DOHH2 (cell line): ENCODE measurements around the gene DHRS12.

ENCODE experiments used
- H3F3A ChIP-seq: fragments of 200-600 bp; sonication (generic), shearing (Covaris generic); 2 replicates; pipeline ENCODE4 v1.6.0; 2016; ENCODE audit warnings: antibody characterized with exemption, mild to moderate bottlenecking; ENCODE audit not compliant: control insufficient read depth, insufficient read depth
- H3K27ac ChIP-seq: fragments of 200-600 bp; sonication (generic); 2 replicates; pipeline ENCODE4 v1.5.1; 2014; ENCODE audit warnings: low read depth, mild to moderate bottlenecking, low read length, moderate library complexity
- H3K27me3 ChIP-seq: fragments of 200-600 bp; sonication (generic); 2 replicates; pipeline ENCODE4 v1.6.1; 2014; ENCODE audit warnings: mild to moderate bottlenecking, low read length, mixed read lengths; ENCODE audit not compliant: control insufficient read depth
- H3K36me3 ChIP-seq: fragments of 200-600 bp; sonication (generic); 2 replicates; pipeline ENCODE4 v1.6.1; 2014; ENCODE audit warnings: mild to moderate bottlenecking, low read length, moderate library complexity, mixed read lengths; ENCODE audit not compliant: control insufficient read depth
- H3K4me1 ChIP-seq: fragments of 200-600 bp; sonication (generic); 2 replicates; pipeline ENCODE4 v1.6.1; 2014; ENCODE audit warnings: mild to moderate bottlenecking, low read length, mixed read lengths; ENCODE audit not compliant: control insufficient read depth
- H3K4me2 ChIP-seq: fragments of 200-600 bp; sonication (generic); 2 replicates; pipeline ENCODE4 v1.6.0; 2014; ENCODE audit warnings: mild to moderate bottlenecking, low read length, moderate library complexity
- H3K4me3 ChIP-seq: fragments of 200-600 bp; sonication (generic); 2 replicates; pipeline ENCODE4 v1.5.1; 2014; ENCODE audit warnings: mild to moderate bottlenecking, low read length, mixed read lengths
- H3K79me2 ChIP-seq: fragments of 200-600 bp; sonication (generic); 2 replicates; pipeline ENCODE4 v1.6.1; 2014; ENCODE audit warnings: mild to moderate bottlenecking, low read length, mixed read lengths; ENCODE audit not compliant: control insufficient read depth
- H3K9me2 ChIP-seq: fragments of 200-600 bp; sonication (generic); replicated peaks from 2 replicates; pipeline ENCODE4 v1.6.1; 2014; ENCODE audit warnings: mild to moderate bottlenecking, low read length, mixed read lengths; ENCODE audit not compliant: control insufficient read depth
- H3K9me3 ChIP-seq: fragments of 200-600 bp; sonication (generic); 2 replicates; pipeline ENCODE4 v1.6.1; 2014; ENCODE audit warnings: antibody characterized with exemption, low read length, mixed read lengths; ENCODE audit not compliant: control insufficient read depth, insufficient read depth
- H4K20me1 ChIP-seq: fragments of 200-600 bp; sonication (generic); 2 replicates; pipeline ENCODE4 v1.6.0; 2014; ENCODE audit warnings: low read depth, mild to moderate bottlenecking, antibody characterized with exemption, low read length, moderate library complexity; ENCODE audit not compliant: control insufficient read depth, insufficient read depth
- CTCF ChIP-seq: fragments of 200-600 bp; sonication (generic); IDR thresholded peaks from one replicate; pipeline ENCODE4 v1.5.1; 2014; ENCODE audit warnings: antibody characterized with exemption, mild to moderate bottlenecking, low read depth, low read length; ENCODE audit not compliant: poor library complexity, severe bottlenecking
- EZH2phosphoT487 ChIP-seq: fragments of 200-600 bp; sonication (generic); IDR thresholded peaks from 2 replicates; pipeline ENCODE4 v1.6.1; 2017; ENCODE audit warnings: borderline replicate concordance, mild to moderate bottlenecking, antibody characterized with exemption, low read length, moderate library complexity, mixed read lengths

Gene DHRS12

GRCh38 chr13:51846756-51847155 lies 42.8 kb upstream of the DHRS12 start:
- Histone ChIP-seq H3K36me3 (no peaks in the 10 kb centered on the region), H3K27me3 (no peaks in the 10 kb centered on the region), H3K27ac (no peak overlapping the region), H3F3A (no peaks in the 10 kb centered on the region), H3K4me2 (no peak overlapping the region), H3K9me3 (no peaks in the 10 kb centered on the region), H3K4me3 (no peak overlapping the region), H3K9me2 (no peaks in the 10 kb centered on the region), H4K20me1 (no peaks in the 10 kb centered on the region), H3K4me1 (peaks cover 10% of the 10 kb centered on the region), H3K79me2 (no peaks in the 10 kb centered on the region)
- no peak for TF ChIP-seq EZH2phosphoT487
- TF ChIP-seq CTCF = no peak

- Histone ChIP-seq H3K4me1 (peaks cover 10% of the 10 kb centered on the region), H3K4me3 (0 out of 2 replicates have a peak overlapping the region, but pooled peaks have one; percentile 11), H3K27ac (no peak overlapping the region), H3K79me2 (no peaks in the 10 kb centered on the region), H3F3A (no peaks in the 10 kb centered on the region), H3K9me3 (no peaks in the 10 kb centered on the region), H3K4me2 (peak overlapping the region; percentile 42), H3K27me3 (no peaks in the 10 kb centered on the region), H3K9me2 (no peaks in the 10 kb centered on the region), H4K20me1 (no peaks in the 10 kb centered on the region), H3K36me3 (no peaks in the 10 kb centered on the region)
- no peak for TF ChIP-seq CTCF
- TF ChIP-seq EZH2phosphoT487 = no peak
These were observed 41.8 kb upstream of the DHRS12 start for GRCh38 chr13:51845574-51846318.

- H3K27ac ChIP-seq = no peak within 1 kb of the TSS
These were observed 41.1 kb upstream of the DHRS12 start, which contains the start of gene TMEM272 for GRCh38 chr13:51844862-51845573. Gene TMEM272 (minus strand): TSS chr13:51845177. CDS start chr13:51838530, 6,647 bp downstream.

More at GRCh38 chr13:51844862-51845573, 41.1 kb upstream of the DHRS12 start, which contains the start of gene TMEM272:
- Histone ChIP-seq H4K20me1 (no peaks in the 10 kb centered on the region), H3K36me3 (no peaks in the 10 kb centered on the region), H3F3A (no peaks in the 10 kb centered on the region), H3K9me2 (no peaks in the 10 kb centered on the region), H3K27me3 (no peaks in the 10 kb centered on the region), H3K4me3 (0 out of 2 replicates have a peak within 1 kb of the TSS, but pooled peaks have one; percentile 11), H3K4me2 (peak within 1 kb of the TSS; percentile 42), H3K4me1 (peaks cover 10% of the 10 kb centered on the region), H3K79me2 (no peaks in the 10 kb centered on the region), H3K9me3 (no peaks in the 10 kb centered on the region)
- TF ChIP-seq EZH2phosphoT487 (no peak), CTCF (peak; percentile 99)
